HG02610 (cell line): Measurements from ENCODE around the gene KRT32.

Source experiments
- ATAC-seq: cut with Tn5 transposase; IDR thresholded peaks from one replicate; pipeline ENCODE4 v1.9.1; 2021; ENCODE audit warnings: mild to moderate bottlenecking, moderate library complexity; ENCODE audit not compliant: unreplicated experiment

Gene KRT32

GRCh38 chr17:41467561-41467960, 375 bp upstream of the KRT32 start:
- no peak for ATAC-seq

- ATAC-seq: no peak
Observed at GRCh38 chr17:41464682-41465081, 2.5 kb downstream of the KRT32 start.

- no peak for ATAC-seq
Observed at GRCh38 chr17:41464173-41464572, 3.0 kb downstream of the KRT32 start.

GRCh38 chr17:41463746-41464145, 3.4 kb downstream of the KRT32 start:
- ATAC-seq: no peak

GRCh38 chr17:41462705-41463104, 4.5 kb downstream of the KRT32 start:
- no peak for ATAC-seq

GRCh38 chr17:41457676-41458075, 9.5 kb downstream of the KRT32 start:
- no peak for ATAC-seq

- no peak for ATAC-seq
Observed at GRCh38 chr17:41456204-41456603, 11.0 kb downstream of the KRT32 start.

- ATAC-seq: no peak
Observed at GRCh38 chr17:41455236-41455635, 11.9 kb downstream of the KRT32 start.

- no peak for ATAC-seq
Observed at GRCh38 chr17:41453066-41453465, 14.1 kb downstream of the KRT32 start.

GRCh38 chr17:41452281-41452680, 14.9 kb downstream of the KRT32 start:
- ATAC-seq: no peak

- ATAC-seq: no peak
Observed at GRCh38 chr17:41451154-41451728, 15.9 kb downstream of the KRT32 start.

- no peak for ATAC-seq
Observed at GRCh38 chr17:41449008-41449407, 18.2 kb downstream of the KRT32 start.

- no peak for ATAC-seq
Observed at GRCh38 chr17:41448506-41448905, 18.7 kb downstream of the KRT32 start.

- no peak for ATAC-seq
Observed at GRCh38 chr17:41446806-41447205, 20.4 kb downstream of the KRT32 start.

GRCh38 chr17:41444640-41445039, 22.5 kb downstream of the KRT32 start:
- ATAC-seq: no peak

- no peak for ATAC-seq
Observed at GRCh38 chr17:41444186-41444585, 23.0 kb downstream of the KRT32 start.

GRCh38 chr17:41442739-41443138, 24.4 kb downstream of the KRT32 start:
- no peak for ATAC-seq

- no peak for ATAC-seq
Observed at GRCh38 chr17:41440531-41441033, 26.6 kb downstream of the KRT32 start, which contains the start of gene KRT38. Gene KRT38 (minus strand): TSS chr17:41440983. CDS start chr17:41440921, 62 bp downstream.

- ATAC-seq: no peak
Observed at GRCh38 chr17:41439375-41439774, 27.8 kb downstream of the KRT32 start.

GRCh38 chr17:41437769-41438168, 29.4 kb downstream of the KRT32 start:
- ATAC-seq: no peak

- ATAC-seq: no peak
Observed at GRCh38 chr17:41437254-41437653, 29.9 kb downstream of the KRT32 start.

- no peak for ATAC-seq
Observed at GRCh38 chr17:41434415-41434814, 32.8 kb downstream of the KRT32 start.

- no peak for ATAC-seq
Observed at GRCh38 chr17:41434005-41434404, 33.2 kb downstream of the KRT32 start.
